Measurements from ENCODE around the gene NALCN. TPM values are rescaled to one million over a fixed set of nuclear protein-coding genes. Genes with fewer than 3 reads are reported as not detected.

Gene NALCN
- total and polyA plus RNA-seq, 2 donors: 0.28 to 0.48 TPM

DNA sequence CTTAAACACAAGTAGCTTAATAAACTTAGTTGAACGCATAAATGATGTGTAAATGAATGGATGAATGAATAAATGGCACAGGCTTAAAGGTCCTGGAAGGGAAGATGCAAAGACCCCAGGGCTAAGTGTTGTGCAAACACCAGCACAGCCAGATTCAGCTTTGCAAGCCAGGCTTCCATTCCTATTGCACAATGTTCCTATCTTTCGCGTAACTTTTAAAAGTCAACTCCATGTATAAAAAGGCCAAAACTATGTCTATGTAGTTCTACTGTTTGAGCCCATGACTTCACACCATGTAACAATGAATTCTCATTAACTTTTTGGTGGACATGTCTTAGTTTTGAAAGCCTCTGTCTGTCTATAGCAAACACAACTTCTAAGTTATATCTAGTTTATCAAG lies 226.0 kb downstream of the NALCN start:
- WGBS: 95% methylated on average over 3 of the region's 3 CpGs
- no peak for DNase-seq (ENCODE audit: low read depth in 6 of 9, low spot score in 9 of 9)

GRCh38 chr13:101185606-101186005 lies 230.7 kb downstream of the NALCN start:
- Histone ChIP-seq H3K36me3 (ENCODE audit: control insufficient read depth in 2 of 2, insufficient read depth in 2 of 2, low read length in 1 of 2) (no peaks in the 10 kb centered on the region), H3K27ac (ENCODE audit: low read depth in 1 of 2, low read length in 1 of 2) (no peak overlapping the region), H3K4me3 (ENCODE audit: low read length in 2 of 2) (no peak overlapping the region), H3K4me1 (ENCODE audit: control insufficient read depth in 2 of 2, insufficient read depth in 2 of 2, low read length in 2 of 2) (no peaks in the 10 kb centered on the region), H3K9me3 (ENCODE audit: control insufficient read depth in 2 of 2, insufficient read depth in 1 of 2, low read length in 1 of 2) (no peaks in the 10 kb centered on the region), H3K27me3 (ENCODE audit: control insufficient read depth in 2 of 2, insufficient read depth in 1 of 2, low read length in 1 of 2) (no peaks in the 10 kb centered on the region)
- WGBS: 91% methylated on average over 3 of the region's 3 CpGs
- no peak for DNase-seq (ENCODE audit: low read depth in 6 of 9, low spot score in 9 of 9)

More for the DNA sequence above, 226.0 kb downstream of the NALCN start:
- Histone ChIP-seq H3K27ac (ENCODE audit: low read depth in 1 of 2, low read length in 1 of 2) (no peak overlapping the region), H3K36me3 (ENCODE audit: control insufficient read depth in 2 of 2, insufficient read depth in 2 of 2, low read length in 1 of 2) (no peaks in the 10 kb centered on the region), H3K4me3 (ENCODE audit: low read length in 2 of 2) (no peak overlapping the region), H3K4me1 (ENCODE audit: control insufficient read depth in 2 of 2, insufficient read depth in 2 of 2, low read length in 2 of 2) (no peaks in the 10 kb centered on the region), H3K27me3 (ENCODE audit: control insufficient read depth in 2 of 2, insufficient read depth in 1 of 2, low read length in 1 of 2) (no peaks in the 10 kb centered on the region), H3K9me3 (ENCODE audit: control insufficient read depth in 2 of 2, insufficient read depth in 1 of 2, low read length in 1 of 2) (no peaks in the 10 kb centered on the region)

- no peaks in the 10 kb centered on the region for H3K9me3 ChIP-seq (ENCODE audit: control insufficient read depth in 2 of 2, insufficient read depth in 1 of 2, low read length in 1 of 2)
- WGBS: 92% methylated on average over 9 of the region's 9 CpGs
- no peak overlapping the region for H3K4me3 ChIP-seq (ENCODE audit: low read length in 2 of 2)
- no peaks in the 10 kb centered on the region for H3K27me3 ChIP-seq (ENCODE audit: control insufficient read depth in 2 of 2, insufficient read depth in 1 of 2, low read length in 1 of 2)
- no peak overlapping the region for H3K27ac ChIP-seq (ENCODE audit: low read depth in 1 of 2, low read length in 1 of 2)
- no peaks in the 10 kb centered on the region for H3K36me3 ChIP-seq (ENCODE audit: control insufficient read depth in 2 of 2, insufficient read depth in 2 of 2, low read length in 1 of 2)
- DNase-seq (ENCODE audit: low read depth in 6 of 9, low spot score in 9 of 9): no peak
- H3K4me1 ChIP-seq (ENCODE audit: control insufficient read depth in 2 of 2, insufficient read depth in 2 of 2, low read length in 2 of 2): no peaks in the 10 kb centered on the region
These were observed 235.1 kb downstream of the NALCN start for GRCh38 chr13:101181076-101181685.

GRCh38 chr13:101179021-101179420 lies 237.3 kb downstream of the NALCN start:
- H3K4me3 ChIP-seq (ENCODE audit: low read length in 2 of 2): no peak overlapping the region
- 86% methylated on average over 4 of the region's 4 CpGs for WGBS
- DNase-seq (ENCODE audit: low read depth in 6 of 9, low spot score in 9 of 9): no peak
- no peak overlapping the region for H3K27ac ChIP-seq (ENCODE audit: low read depth in 1 of 2, low read length in 1 of 2)
- H3K27me3 ChIP-seq (ENCODE audit: control insufficient read depth in 2 of 2, insufficient read depth in 1 of 2, low read length in 1 of 2): no peaks in the 10 kb centered on the region
- no peaks in the 10 kb centered on the region for H3K9me3 ChIP-seq (ENCODE audit: control insufficient read depth in 2 of 2, insufficient read depth in 1 of 2, low read length in 1 of 2)
- H3K36me3 ChIP-seq (ENCODE audit: control insufficient read depth in 2 of 2, insufficient read depth in 2 of 2, low read length in 1 of 2): no peaks in the 10 kb centered on the region
- no peaks in the 10 kb centered on the region for H3K4me1 ChIP-seq (ENCODE audit: control insufficient read depth in 2 of 2, insufficient read depth in 2 of 2, low read length in 2 of 2)

DNA sequence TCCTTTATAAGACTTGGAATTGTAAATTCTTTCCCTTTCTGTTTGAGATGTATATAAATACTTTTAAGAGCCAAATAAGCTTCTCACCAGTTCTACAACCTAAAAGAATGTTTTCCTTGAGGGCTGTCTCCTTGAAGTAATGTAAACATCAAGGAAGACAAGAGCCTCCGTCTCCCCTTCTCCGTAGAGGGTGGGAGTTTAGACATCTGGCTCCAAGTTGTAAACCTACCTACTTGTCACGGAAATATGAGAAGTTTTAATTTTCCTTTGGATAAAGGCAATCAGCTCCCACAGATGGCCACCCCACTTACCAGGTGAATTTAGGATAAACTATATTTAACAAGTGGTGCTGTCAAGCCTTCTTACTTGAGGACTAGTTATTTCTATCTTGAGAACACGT lies 237.9 kb downstream of the NALCN start:
- Histone ChIP-seq H3K27ac (ENCODE audit: low read depth in 1 of 2, low read length in 1 of 2) (no peak overlapping the region), H3K4me3 (ENCODE audit: low read length in 2 of 2) (no peak overlapping the region), H3K27me3 (ENCODE audit: control insufficient read depth in 2 of 2, insufficient read depth in 1 of 2, low read length in 1 of 2) (no peaks in the 10 kb centered on the region), H3K4me1 (ENCODE audit: control insufficient read depth in 2 of 2, insufficient read depth in 2 of 2, low read length in 2 of 2) (no peaks in the 10 kb centered on the region), H3K36me3 (ENCODE audit: control insufficient read depth in 2 of 2, insufficient read depth in 2 of 2, low read length in 1 of 2) (no peaks in the 10 kb centered on the region), H3K9me3 (ENCODE audit: control insufficient read depth in 2 of 2, insufficient read depth in 1 of 2, low read length in 1 of 2) (no peaks in the 10 kb centered on the region)
- DNase-seq (ENCODE audit: low read depth in 6 of 9, low spot score in 9 of 9): no peak
- WGBS: 64% methylated on average over 4 of the region's 4 CpGs

DNA sequence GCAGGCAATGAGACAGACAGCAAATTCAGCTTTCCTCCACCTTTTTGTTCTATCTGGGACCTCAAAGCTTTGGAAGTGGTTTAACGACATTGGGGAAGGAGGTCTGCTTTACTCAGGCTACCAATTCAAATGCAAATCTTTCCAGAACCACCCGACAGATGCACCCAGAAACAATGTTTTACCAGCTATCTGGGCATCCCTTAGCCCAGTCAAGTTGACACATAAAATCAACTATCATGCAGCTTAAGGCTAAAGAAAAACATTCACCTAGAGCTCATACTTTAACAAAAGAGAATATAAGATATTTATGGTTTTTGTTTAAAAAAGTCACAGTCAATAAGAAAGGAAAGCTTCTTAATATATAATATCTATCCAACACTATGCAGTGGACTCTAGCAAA lies 246.0 kb downstream of the NALCN start:
- Histone ChIP-seq H3K9me3 (ENCODE audit: control insufficient read depth in 2 of 2, insufficient read depth in 1 of 2, low read length in 1 of 2) (no peaks in the 10 kb centered on the region), H3K4me3 (ENCODE audit: low read length in 2 of 2) (no peak overlapping the region), H3K36me3 (ENCODE audit: control insufficient read depth in 2 of 2, insufficient read depth in 2 of 2, low read length in 1 of 2) (no peaks in the 10 kb centered on the region), H3K4me1 (ENCODE audit: control insufficient read depth in 2 of 2, insufficient read depth in 2 of 2, low read length in 2 of 2) (no peaks in the 10 kb centered on the region), H3K27me3 (ENCODE audit: control insufficient read depth in 2 of 2, insufficient read depth in 1 of 2, low read length in 1 of 2) (no peaks in the 10 kb centered on the region), H3K27ac (ENCODE audit: low read depth in 1 of 2, low read length in 1 of 2) (no peak overlapping the region)
- WGBS: 88% methylated on average over 2 of the region's 2 CpGs
- DNase-seq (ENCODE audit: low read depth in 6 of 9, low spot score in 9 of 9): no peak

- H3K4me3 ChIP-seq (ENCODE audit: low read length in 2 of 2): no peak overlapping the region
- 14% methylated on average over 1 of the region's 1 CpG for WGBS
- DNase-seq (ENCODE audit: low read depth in 6 of 9, low spot score in 9 of 9): no peak
- H3K36me3 ChIP-seq (ENCODE audit: control insufficient read depth in 2 of 2, insufficient read depth in 2 of 2, low read length in 1 of 2): no peaks in the 10 kb centered on the region
- no peaks in the 10 kb centered on the region for H3K9me3 ChIP-seq (ENCODE audit: control insufficient read depth in 2 of 2, insufficient read depth in 1 of 2, low read length in 1 of 2)
- H3K27ac ChIP-seq (ENCODE audit: low read depth in 1 of 2, low read length in 1 of 2): no peak overlapping the region
- no peaks in the 10 kb centered on the region for H3K4me1 ChIP-seq (ENCODE audit: control insufficient read depth in 2 of 2, insufficient read depth in 2 of 2, low read length in 2 of 2)
- no peaks in the 10 kb centered on the region for H3K27me3 ChIP-seq (ENCODE audit: control insufficient read depth in 2 of 2, insufficient read depth in 1 of 2, low read length in 1 of 2)
These were observed 259.0 kb downstream of the NALCN start for GRCh38 chr13:101157261-101157660.

GRCh38 chr13:101155920-101156319 lies 260.4 kb downstream of the NALCN start:
- Histone ChIP-seq H3K36me3 (ENCODE audit: control insufficient read depth in 2 of 2, insufficient read depth in 2 of 2, low read length in 1 of 2) (no peaks in the 10 kb centered on the region), H3K4me3 (ENCODE audit: low read length in 2 of 2) (no peak overlapping the region), H3K4me1 (ENCODE audit: control insufficient read depth in 2 of 2, insufficient read depth in 2 of 2, low read length in 2 of 2) (no peaks in the 10 kb centered on the region), H3K27ac (ENCODE audit: low read depth in 1 of 2, low read length in 1 of 2) (no peak overlapping the region), H3K9me3 (ENCODE audit: control insufficient read depth in 2 of 2, insufficient read depth in 1 of 2, low read length in 1 of 2) (no peaks in the 10 kb centered on the region), H3K27me3 (ENCODE audit: control insufficient read depth in 2 of 2, insufficient read depth in 1 of 2, low read length in 1 of 2) (no peaks in the 10 kb centered on the region)
- DNase-seq (ENCODE audit: low read depth in 6 of 9, low spot score in 9 of 9): no peak
- 62% methylated on average over 2 of the region's 2 CpGs for WGBS

GRCh38 chr13:101152184-101152583 lies 264.1 kb downstream of the NALCN start:
- no peak overlapping the region for H3K4me3 ChIP-seq (ENCODE audit: low read length in 2 of 2)
- no peaks in the 10 kb centered on the region for H3K4me1 ChIP-seq (ENCODE audit: control insufficient read depth in 2 of 2, insufficient read depth in 2 of 2, low read length in 2 of 2)
- no peak overlapping the region for H3K27ac ChIP-seq (ENCODE audit: low read depth in 1 of 2, low read length in 1 of 2)
- DNase-seq (ENCODE audit: low read depth in 6 of 9, low spot score in 9 of 9): no peak
- 78% methylated on average over 3 of the region's 3 CpGs for WGBS
- H3K27me3 ChIP-seq (ENCODE audit: control insufficient read depth in 2 of 2, insufficient read depth in 1 of 2, low read length in 1 of 2): no peaks in the 10 kb centered on the region
- H3K9me3 ChIP-seq (ENCODE audit: control insufficient read depth in 2 of 2, insufficient read depth in 1 of 2, low read length in 1 of 2): no peaks in the 10 kb centered on the region
- no peaks in the 10 kb centered on the region for H3K36me3 ChIP-seq (ENCODE audit: control insufficient read depth in 2 of 2, insufficient read depth in 2 of 2, low read length in 1 of 2)

GRCh38 chr13:101150998-101151397 lies 265.3 kb downstream of the NALCN start:
- H3K27me3 ChIP-seq (ENCODE audit: control insufficient read depth in 2 of 2, insufficient read depth in 1 of 2, low read length in 1 of 2): no peaks in the 10 kb centered on the region
- no peaks in the 10 kb centered on the region for H3K4me1 ChIP-seq (ENCODE audit: control insufficient read depth in 2 of 2, insufficient read depth in 2 of 2, low read length in 2 of 2)
- 42% methylated on average over 7 of the region's 7 CpGs for WGBS
- no peaks in the 10 kb centered on the region for H3K36me3 ChIP-seq (ENCODE audit: control insufficient read depth in 2 of 2, insufficient read depth in 2 of 2, low read length in 1 of 2)
- no peak for DNase-seq (ENCODE audit: low read depth in 6 of 9, low spot score in 9 of 9)
- H3K4me3 ChIP-seq (ENCODE audit: low read length in 2 of 2): no peak overlapping the region
- H3K9me3 ChIP-seq (ENCODE audit: control insufficient read depth in 2 of 2, insufficient read depth in 1 of 2, low read length in 1 of 2): no peaks in the 10 kb centered on the region
- H3K27ac ChIP-seq (ENCODE audit: low read depth in 1 of 2, low read length in 1 of 2): no peak overlapping the region

All from thymus (tissue), 11 donors.